HG02973 (cell line): ENCODE measurements around the gene IFI27L1.
A peak's percentile ranks its signal among the peaks of the same experiment; 100 is the strongest.

Experiments used
- ATAC-seq: cut with Tn5 transposase; IDR thresholded peaks from one replicate; pipeline ENCODE4 v1.9.1; 2021; ENCODE audit warnings: moderate library complexity; ENCODE audit not compliant: unreplicated experiment

Gene IFI27L1

GRCh38 chr14:94113490-94113889 is 32.4 kb downstream of the IFI27L1 start:
- no peak for ATAC-seq

GRCh38 chr14:94113908-94114588 is 32.9 kb downstream of the IFI27L1 start:
- ATAC-seq, result no peak

- no peak for ATAC-seq
Measured at GRCh38 chr14:94114589-94115057, 33.5 kb downstream of the IFI27L1 start.

DNA sequence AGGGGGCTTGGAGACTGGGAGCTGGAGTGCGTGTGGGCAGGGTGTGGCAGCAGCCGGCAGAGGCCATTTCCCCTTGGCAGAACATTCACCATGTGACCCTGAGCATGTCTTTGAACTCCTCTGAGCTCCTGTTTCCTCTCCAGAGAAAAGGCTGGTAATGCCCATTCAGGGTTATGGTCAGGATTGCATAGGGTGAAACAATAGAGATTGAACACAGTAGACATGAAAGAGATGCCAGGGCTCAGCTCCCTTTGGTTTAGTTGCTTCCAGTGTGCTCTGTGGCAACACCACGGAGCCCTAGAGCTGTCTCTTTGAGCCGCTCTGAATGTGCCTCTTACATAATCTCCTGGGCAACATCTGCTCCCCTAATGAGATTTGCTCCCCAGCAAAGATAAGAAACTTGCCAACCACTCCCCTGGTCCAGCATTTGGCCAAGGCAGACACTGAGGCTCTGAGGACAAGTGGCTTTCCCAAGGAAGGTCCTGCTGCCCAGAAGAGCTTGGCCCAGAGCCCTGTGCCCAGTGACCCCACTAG is 34.0 kb downstream of the IFI27L1 start:
- ATAC-seq, result no peak

DNA sequence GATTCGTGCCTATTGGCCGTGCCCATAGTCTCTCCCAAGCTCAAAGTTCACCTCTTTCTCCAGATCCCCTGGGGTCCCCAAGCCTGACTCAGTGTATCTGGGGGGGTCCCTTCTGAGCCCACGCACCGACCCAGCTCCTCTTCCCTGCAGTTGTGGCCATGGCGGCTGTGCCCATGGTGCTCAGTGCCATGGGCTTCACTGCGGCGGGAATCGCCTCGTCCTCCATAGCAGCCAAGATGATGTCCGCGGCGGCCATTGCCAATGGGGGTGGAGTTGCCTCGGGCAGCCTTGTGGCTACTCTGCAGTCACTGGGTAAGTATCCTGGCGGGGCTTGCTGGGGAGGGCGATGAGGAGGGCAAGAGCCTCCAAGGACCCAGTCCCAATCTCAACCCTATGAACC is 34.5 kb downstream of the IFI27L1 start:
- ATAC-seq, result no peak

GRCh38 chr14:94116701-94117100 is 35.6 kb downstream of the IFI27L1 start:
- no peak for ATAC-seq

- no peak for ATAC-seq
Measured at GRCh38 chr14:94117856-94118255, 36.7 kb downstream of the IFI27L1 start.

DNA sequence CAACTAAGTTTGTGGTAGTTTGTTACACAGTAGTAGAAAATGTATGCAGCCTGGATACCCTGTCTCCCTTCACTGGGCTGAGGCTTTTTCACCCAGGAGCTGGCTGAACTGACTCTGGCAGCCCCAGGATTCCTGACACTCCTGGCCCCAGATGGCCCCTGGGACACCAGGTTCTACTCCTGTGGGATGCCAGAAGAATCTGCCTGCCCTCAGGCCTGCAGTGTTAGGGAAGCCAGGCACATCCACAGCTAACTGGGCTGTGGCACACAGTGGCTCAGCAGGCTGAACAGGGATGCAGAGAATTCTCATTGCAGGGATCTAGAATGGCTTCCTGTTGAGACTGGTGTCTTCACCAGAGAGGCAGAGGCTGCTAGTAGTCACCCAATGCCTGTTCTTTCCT is 38.0 kb downstream of the IFI27L1 start:
- no peak for ATAC-seq

DNA sequence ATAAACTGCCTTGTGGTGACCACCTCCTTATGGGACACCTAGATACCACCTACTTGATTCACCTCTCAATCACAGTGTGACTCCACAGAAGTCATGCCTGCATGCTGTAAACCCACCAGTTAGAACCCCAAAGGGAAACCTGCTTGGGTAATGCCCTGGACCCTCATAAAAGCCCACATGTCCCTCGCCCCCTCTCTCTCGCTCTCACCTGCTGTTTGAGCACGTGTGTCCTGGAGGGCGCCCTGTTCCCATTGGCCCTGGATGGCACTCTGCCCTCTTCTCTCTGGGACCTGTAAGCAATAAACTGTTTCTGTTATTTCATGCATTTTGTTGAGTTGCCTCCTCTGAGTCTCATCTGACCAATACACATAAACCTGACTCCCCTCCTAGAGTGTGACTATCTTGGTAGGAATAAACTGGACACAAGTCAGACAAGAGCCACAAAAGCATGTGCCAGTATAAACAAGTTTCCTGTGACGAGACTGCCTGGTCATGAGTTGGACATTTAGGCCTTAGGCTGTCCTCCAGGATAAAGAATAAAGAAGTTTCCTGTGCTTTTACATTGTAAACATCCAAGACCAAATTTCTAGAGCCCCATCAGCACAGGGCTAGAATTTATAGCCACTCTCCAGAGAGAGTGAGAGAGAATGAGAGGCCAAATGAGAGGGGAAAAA is 39.7 kb downstream of the IFI27L1 start:
- ATAC-seq, result no peak

- ATAC-seq, result no peak
Measured at GRCh38 chr14:94121485-94121884, 40.4 kb downstream of the IFI27L1 start.

DNA sequence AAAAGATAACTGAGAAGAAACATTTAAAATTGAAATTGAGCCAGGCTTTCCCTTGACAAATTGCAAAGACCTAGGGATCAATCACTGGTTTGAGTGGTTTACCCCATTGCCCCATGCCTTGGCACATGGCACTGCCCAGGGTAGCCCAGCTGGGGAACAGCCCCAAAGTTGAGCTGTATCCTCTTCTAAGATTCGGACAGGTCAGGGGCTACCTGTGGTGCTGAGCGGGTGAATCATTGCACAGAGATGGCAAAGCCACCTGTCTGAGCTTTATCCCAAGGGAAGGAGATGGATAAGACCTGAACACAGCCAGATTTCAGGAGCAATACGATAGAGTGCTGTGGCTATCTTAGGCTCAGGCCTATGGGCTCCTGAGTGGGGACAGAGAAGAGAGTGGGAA is 41.3 kb downstream of the IFI27L1 start:
- no peak for ATAC-seq

DNA sequence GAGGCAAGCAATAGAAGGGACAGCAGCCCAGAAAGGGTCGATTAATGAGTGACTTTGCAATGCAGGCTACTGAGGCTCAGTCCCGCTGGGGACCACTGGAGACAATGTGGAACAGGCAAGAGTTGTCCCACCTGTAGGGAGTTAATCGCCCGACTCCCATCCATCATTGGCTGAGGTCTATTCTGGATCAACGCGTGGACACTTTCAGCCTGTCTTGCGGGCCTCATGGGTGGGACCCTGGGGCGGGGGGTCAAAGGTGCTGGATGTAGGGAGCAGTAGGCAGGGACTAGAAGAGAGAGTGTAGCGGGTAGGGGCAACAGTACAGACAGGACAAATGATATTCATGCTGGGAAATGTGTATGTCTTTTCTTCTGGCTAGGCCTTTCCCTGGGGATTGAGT is 42.2 kb downstream of the IFI27L1 start:
- no peak for ATAC-seq

DNA sequence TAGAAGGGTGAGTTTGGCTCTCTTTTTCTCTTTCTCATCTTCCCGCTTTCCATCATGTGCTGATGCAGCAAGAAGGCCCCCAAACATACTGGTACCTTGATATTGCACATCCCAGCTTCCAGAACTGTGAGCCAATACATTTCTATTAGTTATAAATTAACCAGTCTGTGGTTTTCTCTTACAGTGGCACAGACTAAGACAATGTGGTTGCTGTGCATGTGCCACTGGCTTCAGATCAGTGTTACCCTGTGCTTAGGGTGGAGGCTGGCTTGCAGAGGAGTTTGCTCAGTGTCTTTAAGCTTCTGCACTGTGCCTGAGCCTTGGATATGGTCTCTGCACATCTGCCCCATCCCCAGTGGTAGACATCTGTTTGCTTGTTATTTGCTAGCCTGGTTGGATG is 42.8 kb downstream of the IFI27L1 start:
- ATAC-seq, result no peak

DNA sequence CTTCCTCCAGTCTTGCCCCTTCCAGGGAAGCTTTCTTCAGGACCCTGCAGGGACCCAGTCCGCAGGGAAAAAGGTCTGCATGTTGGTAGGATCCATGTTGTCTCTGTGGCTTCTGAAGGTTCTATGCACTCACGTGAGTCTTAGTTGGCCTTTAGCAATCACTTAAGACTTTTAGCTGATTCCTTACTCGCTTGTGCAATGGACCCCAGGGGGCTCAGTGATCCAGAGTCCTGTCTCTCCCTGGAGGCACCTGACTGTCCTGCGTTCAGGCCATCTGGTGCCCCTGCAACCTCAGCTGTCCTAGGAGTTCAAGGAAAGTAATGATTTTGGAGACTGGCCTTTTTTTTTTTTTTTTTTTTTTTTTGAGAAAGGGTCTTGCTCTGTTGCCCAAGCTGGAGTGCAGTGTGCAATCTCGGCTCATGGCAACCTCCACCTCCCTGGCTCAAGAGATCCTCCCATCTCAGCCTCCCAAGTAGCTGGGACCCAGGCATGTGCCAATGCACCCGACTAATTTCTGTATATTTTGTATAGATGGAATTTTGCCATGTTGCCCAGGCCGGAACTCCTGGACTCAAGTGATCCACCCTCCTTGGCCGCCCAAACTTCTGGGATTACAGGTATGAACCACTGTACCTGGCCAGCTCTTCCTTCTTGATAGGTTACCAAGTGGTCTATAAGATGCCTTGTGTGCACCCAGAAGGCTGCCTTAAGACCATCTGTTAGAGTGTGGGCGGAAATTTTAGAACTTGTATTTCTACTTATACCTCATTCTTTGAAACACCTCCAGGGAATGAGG is 43.7 kb downstream of the IFI27L1 start:
- no peak for ATAC-seq

GRCh38 chr14:94125659-94126418 is 44.7 kb downstream of the IFI27L1 start:
- no peak for ATAC-seq

DNA sequence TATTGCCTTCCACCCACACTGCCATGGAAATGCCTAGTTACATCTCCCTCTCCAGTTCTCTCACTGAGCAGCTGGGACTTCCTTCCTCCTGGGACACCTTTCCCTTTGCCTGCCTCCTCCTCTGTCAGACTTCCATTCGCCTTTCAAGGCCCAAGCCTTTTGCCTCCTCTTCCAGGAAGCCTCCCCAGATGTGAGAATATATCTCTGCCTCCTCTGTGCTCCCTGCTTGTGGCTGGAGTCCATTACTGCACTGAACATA is 45.2 kb downstream of the IFI27L1 start:
- no peak for ATAC-seq

DNA sequence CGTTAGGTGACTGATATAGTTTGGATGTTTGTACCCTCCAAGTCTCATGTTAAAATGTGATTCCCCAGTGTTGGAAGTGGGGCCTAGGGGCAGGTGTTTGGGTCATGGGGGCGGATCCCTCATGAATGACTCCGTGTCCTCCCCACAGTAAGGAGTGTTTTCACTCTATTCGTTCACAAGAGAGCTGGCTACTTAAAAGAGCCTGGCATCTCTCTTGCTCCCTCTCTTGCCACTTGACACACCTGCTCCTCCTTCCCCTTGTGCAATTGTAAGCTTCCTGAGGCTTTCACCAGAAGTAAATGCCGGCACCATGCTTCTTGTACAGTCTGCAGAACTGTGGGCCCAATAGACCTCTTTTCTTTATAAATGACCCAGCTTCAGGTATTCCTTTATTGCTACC is 45.7 kb downstream of the IFI27L1 start:
- no peak for ATAC-seq

GRCh38 chr14:94127330-94127729 is 46.2 kb downstream of the IFI27L1 start:
- no peak for ATAC-seq

- ATAC-seq, result no peak
Measured at GRCh38 chr14:94128216-94128839, 47.2 kb downstream of the IFI27L1 start.

- ATAC-seq, result peak; percentile 90
Measured at GRCh38 chr14:94129111-94129757, 48.1 kb downstream of the IFI27L1 start, which contains the start of gene IFI27L2. Gene IFI27L2 (minus strand): TSS chr14:94129604. CDS start chr14:94129564, 40 bp downstream.
